Breast epithelium (tissue), 3 donors: ENCODE data around the gene MAP2K6.

Experiments used
- POLR2A ChIP-seq: fragments of 450-650 bp; IDR thresholded peaks from one replicate; pipeline ENCODE4 v1.6.1; 2016; ENCODE audit warnings: antibody characterized with exemption, mild to moderate bottlenecking, moderate library complexity
- POLR2AphosphoS5 ChIP-seq, 3 donors: sonication (generic); formaldehyde crosslinking; IDR thresholded peaks; one replicate each; pipeline ENCODE4 v1.6.1; 2017; ENCODE audit warnings: antibody characterized with exemption in 3 of 3
- TF ChIP-seq, protein P1 (sequence below), 3 donors: fragments of 450-650 bp; IDR thresholded peaks; one replicate each; pipeline ENCODE4 v1.5.1; 2016 to 2017; ENCODE audit warnings: antibody characterized with exemption in 3 of 3, mild to moderate bottlenecking in 3 of 3, moderate library complexity in 3 of 3

GRCh38 chr17:69528035-69528434, 113.5 kb downstream of the MAP2K6 start:
- TF ChIP-seq POLR2AphosphoS5 (IDR thresholded peaks at IDR 0.05) (no peak), POLR2A (no peak)
- TF ChIP-seq, protein P1, sequence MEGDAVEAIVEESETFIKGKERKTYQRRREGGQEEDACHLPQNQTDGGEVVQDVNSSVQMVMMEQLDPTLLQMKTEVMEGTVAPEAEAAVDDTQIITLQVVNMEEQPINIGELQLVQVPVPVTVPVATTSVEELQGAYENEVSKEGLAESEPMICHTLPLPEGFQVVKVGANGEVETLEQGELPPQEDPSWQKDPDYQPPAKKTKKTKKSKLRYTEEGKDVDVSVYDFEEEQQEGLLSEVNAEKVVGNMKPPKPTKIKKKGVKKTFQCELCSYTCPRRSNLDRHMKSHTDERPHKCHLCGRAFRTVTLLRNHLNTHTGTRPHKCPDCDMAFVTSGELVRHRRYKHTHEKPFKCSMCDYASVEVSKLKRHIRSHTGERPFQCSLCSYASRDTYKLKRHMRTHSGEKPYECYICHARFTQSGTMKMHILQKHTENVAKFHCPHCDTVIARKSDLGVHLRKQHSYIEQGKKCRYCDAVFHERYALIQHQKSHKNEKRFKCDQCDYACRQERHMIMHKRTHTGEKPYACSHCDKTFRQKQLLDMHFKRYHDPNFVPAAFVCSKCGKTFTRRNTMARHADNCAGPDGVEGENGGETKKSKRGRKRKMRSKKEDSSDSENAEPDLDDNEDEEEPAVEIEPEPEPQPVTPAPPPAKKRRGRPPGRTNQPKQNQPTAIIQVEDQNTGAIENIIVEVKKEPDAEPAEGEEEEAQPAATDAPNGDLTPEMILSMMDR (IDR thresholded peaks at IDR 0.05): no peak
